CD14-positive monocyte (primary cell): ENCODE results near the gene TTC33. TPM values are rescaled to one million over a fixed set of nuclear protein-coding genes. Genes with fewer than 3 reads are reported as not detected.

ENCODE experiments used
- DNase-seq, 3 donors: peaks; one replicate each; pipeline ENCODE4 v3.0.0-alpha.2; 2011 to 2022
- H2AFZ ChIP-seq: 2 replicates; pipeline ENCODE4 v1.6.0; 2012; ENCODE audit warnings: mild to moderate bottlenecking, low read depth, low read length, inconsistent platforms; ENCODE audit not compliant: insufficient read depth, poor library complexity, severe bottlenecking
- H3K27ac ChIP-seq, 2 donors: 1 replicate in 1 of 2; 2 replicates in 1 of 2; pipeline ENCODE4 v1.5.1; 2012 to 2013; ENCODE audit warnings: low read length in 2 of 2, control low read depth in 1 of 2, inconsistent platforms in 1 of 2, low read depth in 1 of 2, mild to moderate bottlenecking in 1 of 2
- H3K27me3 ChIP-seq, 2 donors: one replicate each; pipeline versions ENCODE4 v1.6.0 to v1.6.1; 2011 to 2013; ENCODE audit warnings: low read length in 2 of 2; ENCODE audit not compliant: control insufficient read depth in 2 of 2, insufficient read depth in 2 of 2
- H3K36me3 ChIP-seq, 2 donors: replicated peaks in 1 of 2; 1 replicate in 1 of 2; 2 replicates in 1 of 2; pipeline versions ENCODE4 v1.5.1 to v1.6.1; 2012 to 2013; ENCODE audit warnings: low read length in 2 of 2, control low read depth in 1 of 2, inconsistent platforms in 1 of 2, mild to moderate bottlenecking in 1 of 2; ENCODE audit not compliant: insufficient read depth in 2 of 2, control insufficient read depth in 1 of 2
- H3K4me1 ChIP-seq, 2 donors: 1 replicate in 1 of 2; 2 replicates in 1 of 2; pipeline versions ENCODE4 v1.5.1 to v1.6.1; 2012 to 2013; ENCODE audit warnings: low read length in 2 of 2, control low read depth in 1 of 2, inconsistent platforms in 1 of 2, mild to moderate bottlenecking in 1 of 2, moderate library complexity in 1 of 2; ENCODE audit not compliant: insufficient read depth in 2 of 2, control insufficient read depth in 1 of 2
- H3K4me2 ChIP-seq: replicated peaks from 2 replicates; pipeline ENCODE3; 2012; ENCODE audit warnings: low read length, moderate library complexity, mild to moderate bottlenecking; ENCODE audit not compliant: poor library complexity, severe bottlenecking; ENCODE audit errors: extremely low read depth
- H3K4me3 ChIP-seq, 3 experiments: fragments of 200-600 bp in 1 of 3; sonication (generic) in 1 of 3; replicated peaks in 1 of 3; 1 replicate in 2 of 3; 2 replicates in 1 of 3; pipeline ENCODE4 v1.5.1; 2011 to 2013; ENCODE audit warnings: low read length in 3 of 3, mild to moderate bottlenecking in 3 of 3, control low read depth in 2 of 3, low read depth in 2 of 3, inconsistent platforms in 1 of 3, moderate library complexity in 1 of 3
- H3K79me2 ChIP-seq: 2 replicates; pipeline ENCODE4 v1.6.0; 2012; ENCODE audit warnings: mild to moderate bottlenecking, control low read depth, inconsistent platforms, low read length, moderate library complexity; ENCODE audit not compliant: insufficient read depth
- H3K9ac ChIP-seq: 2 replicates; pipeline ENCODE4 v1.6.0; 2017; ENCODE audit warnings: low read length, mild to moderate bottlenecking; ENCODE audit not compliant: insufficient read depth, poor library complexity, severe bottlenecking
- H3K9me3 ChIP-seq, 2 donors: replicated peaks in 1 of 2; 1 replicate in 1 of 2; 2 replicates in 1 of 2; pipeline versions ENCODE4 v1.5.1 to v1.6.1; 2012 to 2013; ENCODE audit warnings: low read length in 2 of 2, control low read depth in 1 of 2; ENCODE audit not compliant: control insufficient read depth in 1 of 2, insufficient read depth in 1 of 2
- H4K20me1 ChIP-seq: 2 replicates; pipeline ENCODE4 v1.6.0; 2012; ENCODE audit warnings: mild to moderate bottlenecking, low read length, control low read depth, moderate library complexity; ENCODE audit not compliant: insufficient read depth
- H3K27ac Mint-ChIP-seq, 7 donors: one replicate each; pipeline ENCODE4 v1.8.0; 2020; ENCODE audit warnings: mild to moderate bottlenecking in 7 of 7, mixed read lengths in 7 of 7, moderate library complexity in 6 of 7, inconsistent platforms in 2 of 7
- H3K27me3 Mint-ChIP-seq, 3 donors: one replicate each; pipeline ENCODE4 v1.8.0; 2021 to 2022; ENCODE audit warnings: low read depth in 3 of 3, mild to moderate bottlenecking in 3 of 3, mixed read lengths in 3 of 3, moderate library complexity in 3 of 3, inconsistent platforms in 1 of 3
- H3K36me3 Mint-ChIP-seq, 2 donors: one replicate each; pipeline ENCODE4 v1.8.0; 2020; ENCODE audit warnings: mixed read lengths in 2 of 2, inconsistent platforms in 1 of 2, mild to moderate bottlenecking in 1 of 2
- H3K4me1 Mint-ChIP-seq: one replicate; pipeline ENCODE4 v1.8.0; 2020; ENCODE audit warnings: mild to moderate bottlenecking, mixed read lengths
- H3K4me3 Mint-ChIP-seq, 2 donors: one replicate each; pipeline ENCODE4 v1.8.0; 2020; ENCODE audit warnings: mild to moderate bottlenecking in 2 of 2, mixed read lengths in 2 of 2, moderate library complexity in 1 of 2
- H3K9me3 Mint-ChIP-seq, 7 donors: one replicate each; pipeline ENCODE4 v1.8.0; 2020 to 2022; ENCODE audit warnings: mixed read lengths in 7 of 7, mild to moderate bottlenecking in 6 of 7, moderate library complexity in 6 of 7, inconsistent platforms in 2 of 7
- WGBS: methylation state at CpG from one replicate; pipeline ENCODE4 v1.1.5; 2013; ENCODE audit warnings: missing lambda C conversion rate; ENCODE audit not compliant: insufficient coverage; 5-methylcytosine and 5-hydroxymethylcytosine counted together
- intact Hi-C, 2 donors: fragments of 100-400 bp; cut with micrococcal nuclease; formaldehyde crosslinking; loops; one replicate each; pipeline versions ENCODE4 v1.15.0 to v1.15.1; 2023
- polyA plus RNA-seq, 3 donors: library from polyadenylated mRNA; depleted of rRNA in 1 of 3; unstranded in 2 of 3; stranded (reverse) in 1 of 3; fragments of 300-500 nt in 2 of 3; fragments of >200 nt in 1 of 3; fragmentation: Illumina TruSeq in 2 of 3; gene quantifications; 1 replicate in 2 of 3; 2 replicates in 1 of 3; pipeline ENCODE4 v1.2.3, GENCODE V29; 2012 to 2021
- TF ChIP-seq, protein P1 (sequence below): fragments of 200-600 bp; IDR thresholded peaks from one replicate; pipeline ENCODE4 v1.8.0; 2022; ENCODE audit warnings: antibody characterized with exemption, mild to moderate bottlenecking

The TTC33 gene
- polyA plus RNA-seq, 3 donors = 1.5 to 11.7 (median 9.4) TPM

DNA sequence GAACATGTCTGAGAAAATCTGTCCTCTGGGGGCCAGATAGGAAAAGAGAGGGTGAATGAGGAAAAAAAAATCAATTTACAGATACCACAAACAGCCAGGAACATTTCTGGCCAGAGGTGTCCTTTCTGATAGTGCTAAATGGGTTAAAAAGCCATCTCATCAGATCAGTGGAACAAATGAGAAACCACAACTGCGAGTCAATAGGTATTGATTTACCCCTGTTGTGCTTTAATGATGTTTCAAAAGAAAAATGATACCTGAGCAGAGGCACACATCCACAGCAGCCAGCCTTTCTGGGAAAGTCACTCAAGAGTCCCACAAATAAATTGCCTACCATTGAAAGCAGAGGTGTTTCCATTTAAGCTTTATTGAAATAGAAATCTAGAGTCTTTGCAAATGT, 155.4 kb downstream of the TTC33 start:
- no peak overlapping the region for H3K4me3 Mint-ChIP-seq
- H3K27me3 Mint-ChIP-seq = peaks cover 0 to 1% (median 0%) of the 10 kb centered on the region in 3 donors
- Histone ChIP-seq H3K4me1 (peaks cover 8 to 10% of the 10 kb centered on the region in 2 donors), H3K27ac (no peak overlapping the region), H3K9ac (no peak overlapping the region), H3K4me3 (no peak overlapping the region), H4K20me1 (no peaks in the 10 kb centered on the region), H3K27me3 (no peaks in the 10 kb centered on the region), H3K36me3 (no peaks in the 10 kb centered on the region), H3K4me2 (no peak overlapping the region), H3K79me2 (no peaks in the 10 kb centered on the region), H2AFZ (no peak overlapping the region), H3K9me3 (no peaks in the 10 kb centered on the region)
- peaks cover 14% of the 10 kb centered on the region for H3K4me1 Mint-ChIP-seq
- WGBS = 100% methylated on average over 1 of the region's 1 CpG
- H3K9me3 Mint-ChIP-seq = no peaks in the 10 kb centered on the region
- H3K36me3 Mint-ChIP-seq = no peaks in the 10 kb centered on the region
- DNase-seq = no peak
- TF ChIP-seq, protein P1, sequence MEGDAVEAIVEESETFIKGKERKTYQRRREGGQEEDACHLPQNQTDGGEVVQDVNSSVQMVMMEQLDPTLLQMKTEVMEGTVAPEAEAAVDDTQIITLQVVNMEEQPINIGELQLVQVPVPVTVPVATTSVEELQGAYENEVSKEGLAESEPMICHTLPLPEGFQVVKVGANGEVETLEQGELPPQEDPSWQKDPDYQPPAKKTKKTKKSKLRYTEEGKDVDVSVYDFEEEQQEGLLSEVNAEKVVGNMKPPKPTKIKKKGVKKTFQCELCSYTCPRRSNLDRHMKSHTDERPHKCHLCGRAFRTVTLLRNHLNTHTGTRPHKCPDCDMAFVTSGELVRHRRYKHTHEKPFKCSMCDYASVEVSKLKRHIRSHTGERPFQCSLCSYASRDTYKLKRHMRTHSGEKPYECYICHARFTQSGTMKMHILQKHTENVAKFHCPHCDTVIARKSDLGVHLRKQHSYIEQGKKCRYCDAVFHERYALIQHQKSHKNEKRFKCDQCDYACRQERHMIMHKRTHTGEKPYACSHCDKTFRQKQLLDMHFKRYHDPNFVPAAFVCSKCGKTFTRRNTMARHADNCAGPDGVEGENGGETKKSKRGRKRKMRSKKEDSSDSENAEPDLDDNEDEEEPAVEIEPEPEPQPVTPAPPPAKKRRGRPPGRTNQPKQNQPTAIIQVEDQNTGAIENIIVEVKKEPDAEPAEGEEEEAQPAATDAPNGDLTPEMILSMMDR = no peak
- H3K27ac Mint-ChIP-seq = no peak overlapping the region
- intact Hi-C loops = no loop called here

DNA sequence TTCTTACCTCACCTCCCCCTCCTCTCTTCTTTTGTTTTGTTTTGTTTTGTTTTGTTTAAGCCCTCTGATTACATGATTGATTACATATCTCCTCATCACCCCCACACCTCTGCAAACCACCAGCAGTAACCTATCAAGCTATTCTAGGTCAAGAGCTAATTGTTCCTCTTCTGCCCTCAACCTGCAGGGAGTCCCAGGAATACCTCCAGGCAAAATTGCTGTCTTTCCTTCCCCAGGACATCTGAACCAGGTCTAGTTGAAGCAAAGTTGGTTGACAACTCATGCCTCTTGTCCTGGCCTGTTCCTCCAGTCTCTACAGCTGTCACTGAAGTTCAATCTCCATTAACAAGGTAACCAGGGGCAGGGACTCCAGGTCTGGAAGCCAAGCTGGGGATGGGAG, 156.1 kb downstream of the TTC33 start:
- H3K36me3 ChIP-seq = no peaks in the 10 kb centered on the region
- H2AFZ ChIP-seq = no peak overlapping the region
- no peaks in the 10 kb centered on the region for H4K20me1 ChIP-seq
- no peak overlapping the region for H3K4me2 ChIP-seq
- Mint-ChIP-seq H3K27ac (no peak overlapping the region), H3K9me3 (no peaks in the 10 kb centered on the region), H3K27me3 (peaks cover 0 to 1% (median 0%) of the 10 kb centered on the region in 3 donors), H3K4me1 (peaks cover 10% of the 10 kb centered on the region), H3K4me3 (no peak overlapping the region), H3K36me3 (no peaks in the 10 kb centered on the region)
- H3K27ac ChIP-seq = no peak overlapping the region
- H3K27me3 ChIP-seq = no peaks in the 10 kb centered on the region
- H3K4me3 ChIP-seq = no peak overlapping the region
- no peaks in the 10 kb centered on the region for H3K79me2 ChIP-seq
- H3K9me3 ChIP-seq = no peaks in the 10 kb centered on the region
- DNase-seq = no peak
- no peak overlapping the region for H3K9ac ChIP-seq
- intact Hi-C loops = no loop called here
- peaks cover 2 to 3% of the 10 kb centered on the region in 2 donors for H3K4me1 ChIP-seq
- TF ChIP-seq, protein P1 = no peak
